GM19193 (cell line): Measurements from ENCODE around the gene KCNA3.

Experiments
- POLR2A ChIP-seq: IDR thresholded peaks from 4 replicates; pipeline ENCODE4 v1.6.1; 2011; ENCODE audit not compliant: insufficient read depth, insufficient read length; ENCODE audit errors: extremely low read depth

The KCNA3 gene

GRCh38 chr1:110689868-110690267 lies 15.1 kb upstream of the KCNA3 start:
- TF ChIP-seq POLR2A: no peak

DNA sequence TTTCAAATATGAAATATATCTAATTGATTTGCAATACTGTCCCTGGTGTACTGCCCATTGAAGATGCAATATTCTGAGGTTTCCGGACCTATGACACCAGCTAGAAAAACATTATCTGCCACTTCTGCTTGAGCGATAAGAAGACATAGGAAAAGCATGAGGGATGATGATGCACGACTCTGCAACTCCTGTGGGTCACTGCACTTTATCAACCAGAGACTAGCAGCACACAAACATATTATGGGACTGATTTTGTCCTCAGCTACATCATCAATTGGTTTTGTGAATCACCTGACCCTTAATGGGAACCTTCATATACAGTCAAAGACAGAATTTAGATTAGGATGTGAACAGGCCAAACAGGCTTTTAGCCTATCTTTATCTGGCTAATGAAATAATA lies 13.8 kb upstream of the KCNA3 start:
- TF ChIP-seq POLR2A: no peak

GRCh38 chr1:110687250-110687649 lies 12.5 kb upstream of the KCNA3 start:
- TF ChIP-seq POLR2A: no peak

DNA sequence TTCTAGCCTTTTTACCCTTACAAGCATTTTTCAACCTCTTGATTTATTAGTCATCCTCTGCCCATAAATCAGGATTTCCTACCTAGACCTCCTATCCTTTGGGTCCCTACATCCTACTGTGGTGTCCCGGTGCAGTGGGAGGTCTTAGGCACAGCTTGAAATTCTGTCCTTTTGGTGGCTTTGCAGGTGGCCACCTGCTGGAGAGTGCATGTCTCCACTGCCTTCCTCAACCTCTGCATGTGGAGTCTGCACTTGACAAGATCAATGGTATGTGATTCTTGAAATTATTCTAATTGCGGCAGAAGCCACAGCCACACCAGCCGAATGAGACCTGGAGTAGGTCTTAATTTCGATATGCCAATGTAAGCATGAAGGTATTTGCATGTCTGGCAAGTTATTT lies 11.4 kb upstream of the KCNA3 start:
- TF ChIP-seq POLR2A: no peak

DNA sequence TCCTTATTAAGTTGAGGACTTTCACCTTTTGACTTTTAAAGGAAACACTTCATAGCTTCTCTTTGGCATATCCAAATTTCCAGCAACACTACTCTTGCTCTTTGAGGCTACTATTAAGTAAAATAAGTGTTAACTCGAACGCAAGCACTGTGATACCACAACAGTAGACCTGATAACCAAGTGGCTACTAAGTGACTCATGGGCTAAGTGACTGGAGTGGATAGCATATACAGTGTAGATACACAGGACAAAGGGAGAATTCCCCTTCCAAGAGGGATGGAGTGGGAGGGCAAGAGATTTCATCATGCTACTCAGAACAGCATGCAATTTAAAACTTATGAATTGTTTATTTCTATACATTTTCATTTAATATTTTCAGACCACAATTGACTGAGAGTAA lies 9.8 kb upstream of the KCNA3 start:
- TF ChIP-seq POLR2A: no peak

- no peak for TF ChIP-seq POLR2A
Measured at GRCh38 chr1:110682898-110683297, 8.2 kb upstream of the KCNA3 start.

GRCh38 chr1:110680036-110680735 lies 5.4 kb upstream of the KCNA3 start:
- TF ChIP-seq POLR2A: no peak

GRCh38 chr1:110677526-110677925 lies 2.8 kb upstream of the KCNA3 start:
- no peak for TF ChIP-seq POLR2A

- TF ChIP-seq POLR2A: no peak
Measured at GRCh38 chr1:110676970-110677369, 2.2 kb upstream of the KCNA3 start.

DNA sequence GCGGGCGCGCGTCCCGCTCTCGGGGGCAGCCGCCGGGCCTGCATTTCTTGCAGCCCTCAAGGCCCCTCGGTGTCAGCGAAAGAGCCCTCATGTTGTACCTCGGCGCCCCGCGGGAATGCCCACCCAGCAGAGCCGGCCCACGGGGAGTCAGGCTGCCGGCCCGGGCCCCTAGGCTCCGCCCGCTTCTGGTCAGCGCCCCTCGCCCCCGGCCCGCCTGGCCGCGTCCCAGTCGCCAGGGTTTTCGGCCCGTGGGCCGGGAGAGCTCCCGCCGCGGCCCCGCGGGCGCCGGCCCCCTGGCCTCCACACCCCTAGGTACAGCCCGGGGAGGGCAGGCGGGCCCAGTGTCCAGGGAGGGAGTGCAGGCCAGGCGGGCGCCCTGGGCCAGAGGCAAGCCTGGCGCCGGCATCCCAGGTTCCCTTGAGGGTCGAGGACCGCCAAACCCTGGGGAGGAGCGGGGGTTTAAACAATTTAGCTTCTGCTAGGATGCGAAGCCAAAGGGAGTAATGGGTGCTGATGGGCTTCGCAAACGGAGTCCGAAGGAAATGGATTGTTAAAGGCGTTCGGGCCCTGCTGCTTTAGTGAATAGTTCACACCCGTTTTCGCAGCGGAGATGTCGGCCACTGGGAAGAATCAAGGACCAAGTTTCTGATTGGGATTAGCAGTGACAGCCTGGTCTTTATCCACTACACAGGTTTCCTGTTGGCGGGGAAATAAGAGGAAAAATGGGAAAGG lies 486 bp upstream of the KCNA3 start:
- TF ChIP-seq POLR2A: no peak

DNA sequence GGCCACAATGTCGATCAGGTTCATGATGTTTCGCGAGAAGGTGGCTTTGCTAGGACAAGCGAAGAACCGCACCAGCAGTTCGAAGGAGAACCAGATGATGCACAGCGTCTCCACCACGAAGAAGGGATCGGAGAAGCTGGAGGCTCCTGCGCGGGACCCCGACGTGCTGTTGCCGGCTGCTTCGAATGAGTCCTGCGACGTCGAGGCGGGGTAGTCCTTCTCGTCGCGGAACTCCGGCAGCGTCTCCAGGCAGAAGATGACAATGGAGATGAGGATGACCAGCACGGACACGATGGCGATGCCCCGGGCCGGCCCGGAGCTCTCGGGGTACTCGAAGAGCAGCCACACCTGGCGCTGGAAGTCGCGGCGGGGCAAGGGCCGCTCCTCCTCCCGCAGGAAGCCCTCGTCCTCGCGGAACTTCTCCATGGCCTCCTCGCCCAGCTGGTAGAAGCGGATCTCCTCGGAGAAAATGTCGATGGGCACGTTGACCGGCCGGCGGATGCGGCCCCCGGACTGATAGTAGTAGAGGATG lies 869 bp downstream of the KCNA3 start:
- TF ChIP-seq POLR2A: no peak

- TF ChIP-seq POLR2A: no peak
Measured at GRCh38 chr1:110673197-110673701, 1.5 kb downstream of the KCNA3 start.

DNA sequence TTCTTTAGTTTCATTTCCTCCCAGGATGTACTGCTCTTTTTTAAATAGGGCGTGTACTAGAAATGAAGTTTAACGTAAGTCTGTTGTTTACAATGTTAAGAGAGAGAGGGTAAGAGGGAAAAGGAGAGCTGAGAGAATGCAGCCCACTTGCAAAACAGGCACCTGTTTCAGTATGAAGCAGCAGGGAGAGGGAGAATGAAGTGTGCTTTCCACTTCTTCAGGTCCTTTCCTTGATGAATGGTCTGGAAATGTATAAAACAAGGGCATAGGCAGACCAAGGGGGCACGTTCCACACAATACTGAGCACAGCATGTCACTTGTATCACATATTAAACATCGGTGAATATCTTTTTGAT lies 2.0 kb downstream of the KCNA3 start:
- peak; percentile 11 for TF ChIP-seq POLR2A

DNA sequence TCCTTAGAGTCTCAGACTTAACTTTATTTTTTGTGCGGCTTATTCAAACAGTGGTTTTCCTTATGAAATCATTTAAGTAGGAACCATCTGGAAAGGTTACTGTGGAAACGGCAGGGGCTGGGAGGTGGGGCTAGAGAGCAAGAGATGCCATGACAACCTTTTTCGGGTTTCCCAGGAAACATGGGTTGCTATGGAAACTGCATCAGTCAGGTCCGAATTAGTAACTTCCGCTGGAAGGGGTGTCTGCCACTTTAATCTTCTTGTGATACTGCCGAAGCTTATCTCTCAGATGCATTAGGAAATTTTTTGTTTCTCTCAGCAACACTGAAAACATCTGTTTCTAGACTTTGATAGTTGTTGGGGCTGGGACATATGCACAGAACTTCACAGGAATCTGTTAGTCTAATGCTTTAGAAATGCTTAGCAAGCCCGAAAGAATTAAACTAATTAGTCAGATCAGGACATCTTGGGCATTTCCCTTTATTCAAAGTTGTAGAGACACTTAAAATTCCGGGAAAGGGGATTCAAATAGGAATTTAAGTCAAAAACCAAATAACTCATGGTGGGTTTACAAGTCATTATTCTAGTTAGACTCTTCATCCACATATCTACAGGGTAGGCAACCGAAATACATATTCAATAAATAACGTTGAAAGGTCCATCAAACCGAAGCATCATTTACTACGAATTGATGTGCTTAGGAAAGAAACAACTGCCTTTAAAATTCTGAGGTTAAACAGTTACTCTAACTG lies 2.6 kb downstream of the KCNA3 start:
- no peak for TF ChIP-seq POLR2A

DNA sequence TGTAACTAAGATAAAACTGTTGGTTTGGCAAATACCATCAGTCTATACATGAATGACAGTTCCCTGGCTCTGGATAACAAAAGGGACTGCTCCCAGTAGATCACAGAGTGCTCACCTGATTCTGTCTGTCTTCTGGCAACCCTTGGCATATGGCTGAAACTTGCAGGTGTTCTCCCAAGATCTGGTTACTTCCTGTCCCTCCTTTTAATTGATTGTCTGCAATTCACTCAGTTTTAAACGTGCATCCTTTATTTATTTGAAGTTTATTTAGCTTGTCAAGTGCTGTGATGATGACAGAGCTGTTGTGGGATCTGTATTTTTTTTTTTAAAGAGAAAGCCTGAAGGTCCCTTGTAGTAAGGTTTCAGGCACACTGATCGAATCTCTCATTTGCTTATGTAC lies 3.4 kb downstream of the KCNA3 start:
- no peak for TF ChIP-seq POLR2A
